ENCODE measurements around the gene NIM1K. TPM values are rescaled to one million over a fixed set of nuclear protein-coding genes. Genes with fewer than 3 reads are reported as not detected.

NIM1K gene
- total and polyA plus RNA-seq, 2 donors (not counting 3 experiments of a cell fraction or from before 2014, with no cell fraction given): 0.04 to 0.49 TPM

GRCh38 chr5:43208658-43209057, 16.6 kb downstream of the NIM1K start:
- H3K4me3 ChIP-seq (replicated peaks in 1 of 3; ENCODE audit: insufficient read depth in 1 of 3, low read depth in 1 of 3, low read length in 3 of 3): no peak overlapping the region
- DNase-seq (ENCODE audit: low read depth, low spot score) (no peak), FAIRE-seq (no peak)
- ChIA-PET CTCF (no interaction called here), POLR2A (no interaction called here)
- H3K9me1 ChIP-seq (replicated peaks; ENCODE audit: control insufficient read depth, extremely low read depth, insufficient read depth, low read length): no peaks in the 10 kb centered on the region
- intact Hi-C loops (cut with micrococcal nuclease) (no loop called here), dilution Hi-C loops (cut with MboI; ENCODE audit: extremely low pct_ligation_motif_present, low sequenced_read_pairs) (no loop called here)
- TF ChIP-seq MYC (IDR thresholded peaks at IDR 0.05; ENCODE audit: low read depth, low read length) (no peak), CTCF (IDR thresholded peaks at IDR 0.05; ENCODE audit: extremely low read depth in 1 of 2, insufficient read depth in 1 of 2, low read depth in 1 of 2, low read length in 2 of 2) (no peak), POLR2AphosphoS5 (IDR thresholded peaks at IDR 0.05; ENCODE audit: insufficient read depth, low read depth, low read length) (no peak), GATA2 (IDR thresholded peaks at IDR 0.05; ENCODE audit: insufficient read depth, insufficient read length, low read depth, low read length) (no peak), FOS (IDR thresholded peaks at IDR 0.05; ENCODE audit: borderline replicate concordance, insufficient read depth, low read length) (no peak), POLR2A (IDR thresholded peaks at IDR 0.05; ENCODE audit: low read depth, low read length) (no peak), EZH2 (IDR thresholded peaks at IDR 0.05; ENCODE audit: borderline replicate concordance, low read depth, low read length, severe bottlenecking) (no peak), MAX (IDR thresholded peaks at IDR 0.05; ENCODE audit: insufficient read depth, insufficient read length) (no peak), JUN (IDR thresholded peaks at IDR 0.05; ENCODE audit: borderline replicate concordance, insufficient read depth, insufficient read length, low read depth) (no peak)
- H3K79me2 ChIP-seq (ENCODE audit: control insufficient read depth, insufficient read depth, low read length): no peaks in the 10 kb centered on the region
- H3K9ac ChIP-seq (replicated peaks; ENCODE audit: extremely low read depth, insufficient read depth, low read length): no peak overlapping the region
- H3K9me3 ChIP-seq (replicated peaks; ENCODE audit: control insufficient read depth, insufficient read depth, low read length): no peaks in the 10 kb centered on the region
- no peaks in the 10 kb centered on the region for H3K4me1 ChIP-seq (ENCODE audit: control insufficient read depth, extremely low read depth, insufficient read depth, low read length)
- no peak overlapping the region for H3K27ac ChIP-seq (ENCODE audit: insufficient read depth, low read depth, low read length)
- no peak overlapping the region for H2AFZ ChIP-seq (ENCODE audit: low read depth, low read length)
- H4K20me1 ChIP-seq (replicated peaks; ENCODE audit: control insufficient read depth, extremely low read depth, insufficient read depth, low read length): no peaks in the 10 kb centered on the region
- no TSS peak for BruUV-seq (replicated peaks)
- H3K36me3 ChIP-seq (ENCODE audit: control insufficient read depth in 2 of 2, extremely low read depth in 1 of 2, insufficient read depth in 2 of 2, low read length in 2 of 2): no peaks in the 10 kb centered on the region
- no peak overlapping the region for H3K4me2 ChIP-seq (ENCODE audit: insufficient read depth, low read length)
- peaks cover 4 to 5% of the 10 kb centered on the region in 2 experiments for H3K27me3 ChIP-seq (ENCODE audit: control insufficient read depth in 2 of 2, insufficient read depth in 2 of 2, low read length in 2 of 2)
